Sigmoid colon (tissue), 4 donors: ENCODE measurements around the gene ECSIT.

Experiments used
- EP300 ChIP-seq, 4 donors: sonication (generic); formaldehyde crosslinking; IDR thresholded peaks; one replicate each; pipeline ENCODE4 v1.6.1; 2017; ENCODE audit warnings: antibody characterized with exemption in 4 of 4
- POLR2A ChIP-seq, 2 donors: fragments of 450-650 bp; IDR thresholded peaks; one replicate each; pipeline ENCODE4 v1.6.1; 2016; ENCODE audit warnings: antibody characterized with exemption in 2 of 2, mild to moderate bottlenecking in 2 of 2, moderate library complexity in 2 of 2
- POLR2AphosphoS5 ChIP-seq, 4 donors: sonication (generic); formaldehyde crosslinking; IDR thresholded peaks; one replicate each; pipeline ENCODE4 v1.6.1; 2017; ENCODE audit warnings: antibody characterized with exemption in 4 of 4
- TF ChIP-seq, protein P1 (sequence below), 4 experiments: fragments of 450-650 bp in 3 of 4; fragments of 200-600 bp in 1 of 4; IDR thresholded peaks; one replicate each; pipeline ENCODE4 v1.5.1; 2016 to 2019; ENCODE audit warnings: antibody characterized with exemption in 4 of 4, mild to moderate bottlenecking in 3 of 4, moderate library complexity in 2 of 4

DNA sequence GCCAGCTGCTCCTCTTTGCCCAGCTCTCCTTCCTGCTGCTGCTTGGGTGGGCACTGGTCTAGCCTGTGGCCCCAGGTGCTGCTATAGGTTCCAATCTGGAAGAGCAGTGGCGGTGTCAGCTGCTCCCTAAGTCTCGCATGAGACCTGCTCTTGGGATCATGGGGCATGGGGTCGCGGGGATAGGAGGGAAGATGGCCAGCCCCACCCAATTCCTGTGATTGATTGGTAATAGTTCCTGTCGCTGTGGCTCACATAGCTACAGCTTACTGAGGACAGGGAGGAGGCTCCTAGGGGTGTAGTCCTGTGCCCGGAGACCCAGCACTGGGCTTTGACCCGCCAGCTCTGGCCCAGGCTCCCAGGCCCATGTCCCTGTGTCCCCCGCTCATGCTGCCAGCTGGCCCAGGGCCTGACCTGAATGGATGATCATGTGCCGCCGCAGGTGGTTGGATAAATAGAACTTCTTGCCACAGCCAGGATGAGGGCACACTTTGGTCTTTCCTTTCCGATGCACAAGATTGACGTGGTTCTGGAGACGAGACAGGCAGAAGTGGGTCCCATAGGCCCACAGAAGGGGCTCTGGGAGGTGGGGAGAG, 43.6 kb downstream of the ECSIT start:
- TF ChIP-seq, protein P1, sequence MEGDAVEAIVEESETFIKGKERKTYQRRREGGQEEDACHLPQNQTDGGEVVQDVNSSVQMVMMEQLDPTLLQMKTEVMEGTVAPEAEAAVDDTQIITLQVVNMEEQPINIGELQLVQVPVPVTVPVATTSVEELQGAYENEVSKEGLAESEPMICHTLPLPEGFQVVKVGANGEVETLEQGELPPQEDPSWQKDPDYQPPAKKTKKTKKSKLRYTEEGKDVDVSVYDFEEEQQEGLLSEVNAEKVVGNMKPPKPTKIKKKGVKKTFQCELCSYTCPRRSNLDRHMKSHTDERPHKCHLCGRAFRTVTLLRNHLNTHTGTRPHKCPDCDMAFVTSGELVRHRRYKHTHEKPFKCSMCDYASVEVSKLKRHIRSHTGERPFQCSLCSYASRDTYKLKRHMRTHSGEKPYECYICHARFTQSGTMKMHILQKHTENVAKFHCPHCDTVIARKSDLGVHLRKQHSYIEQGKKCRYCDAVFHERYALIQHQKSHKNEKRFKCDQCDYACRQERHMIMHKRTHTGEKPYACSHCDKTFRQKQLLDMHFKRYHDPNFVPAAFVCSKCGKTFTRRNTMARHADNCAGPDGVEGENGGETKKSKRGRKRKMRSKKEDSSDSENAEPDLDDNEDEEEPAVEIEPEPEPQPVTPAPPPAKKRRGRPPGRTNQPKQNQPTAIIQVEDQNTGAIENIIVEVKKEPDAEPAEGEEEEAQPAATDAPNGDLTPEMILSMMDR (IDR thresholded peaks at IDR 0.05) = no peak
- TF ChIP-seq EP300 (IDR thresholded peaks at IDR 0.05) = no peak
- TF ChIP-seq POLR2A (IDR thresholded peaks at IDR 0.05) = no peak
- no peak for TF ChIP-seq POLR2AphosphoS5 (IDR thresholded peaks at IDR 0.05)
